ENCODE results near the gene STXBP1. TPM values are rescaled to one million over a fixed set of nuclear protein-coding genes. Genes with fewer than 3 reads are reported as not detected.
A peak's percentile ranks its signal among the peaks of the same experiment; 100 is the strongest.
"Not testable (repeated sequence)": the region's sequence is repeated elsewhere in the genome, so short reads cannot be mapped to it uniquely, and the experiment has no call there.

STXBP1 gene
- total RNA-seq, 1 donor from 2014 or later: 10.3 TPM

DNA sequence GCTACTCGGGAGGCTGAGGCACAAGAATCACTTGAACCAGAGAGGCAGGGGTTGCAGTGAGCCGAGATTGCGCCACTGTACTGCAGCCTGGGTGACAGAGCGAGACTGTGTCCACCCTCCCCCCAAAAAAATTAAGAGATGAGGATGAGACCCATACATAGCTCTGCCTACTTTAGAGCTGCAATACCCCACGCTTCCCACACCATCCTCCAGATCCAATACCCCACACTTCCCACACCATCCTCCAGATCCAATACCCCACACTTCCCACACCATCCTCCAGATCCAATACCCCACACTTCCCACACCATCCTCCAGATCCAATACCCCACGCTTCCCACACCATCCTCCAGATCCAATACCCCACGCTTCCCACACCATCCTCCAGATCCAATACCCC, 34.9 kb upstream of the STXBP1 start:
- DNase-seq (ENCODE audit: low read depth in 2 of 2): not testable (repeated sequence)

DNA sequence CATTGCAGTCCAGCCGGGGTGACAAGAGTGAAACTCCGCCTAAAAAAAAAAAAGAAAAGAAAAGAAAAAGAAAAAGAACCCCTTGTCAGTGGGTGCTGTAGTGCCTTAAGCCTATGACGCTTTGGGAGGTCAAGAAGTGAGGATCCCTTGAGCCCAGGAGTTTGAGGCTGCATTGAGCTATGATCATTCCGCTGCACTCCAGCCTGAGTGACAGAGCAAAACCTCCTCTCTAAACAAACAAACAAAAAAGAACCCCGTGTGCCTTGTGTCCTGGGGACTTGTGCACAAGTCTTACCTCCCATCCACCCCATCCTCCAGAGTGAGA, 33.5 kb upstream of the STXBP1 start:
- DNase-seq (ENCODE audit: low read depth in 2 of 2): no peak

DNA sequence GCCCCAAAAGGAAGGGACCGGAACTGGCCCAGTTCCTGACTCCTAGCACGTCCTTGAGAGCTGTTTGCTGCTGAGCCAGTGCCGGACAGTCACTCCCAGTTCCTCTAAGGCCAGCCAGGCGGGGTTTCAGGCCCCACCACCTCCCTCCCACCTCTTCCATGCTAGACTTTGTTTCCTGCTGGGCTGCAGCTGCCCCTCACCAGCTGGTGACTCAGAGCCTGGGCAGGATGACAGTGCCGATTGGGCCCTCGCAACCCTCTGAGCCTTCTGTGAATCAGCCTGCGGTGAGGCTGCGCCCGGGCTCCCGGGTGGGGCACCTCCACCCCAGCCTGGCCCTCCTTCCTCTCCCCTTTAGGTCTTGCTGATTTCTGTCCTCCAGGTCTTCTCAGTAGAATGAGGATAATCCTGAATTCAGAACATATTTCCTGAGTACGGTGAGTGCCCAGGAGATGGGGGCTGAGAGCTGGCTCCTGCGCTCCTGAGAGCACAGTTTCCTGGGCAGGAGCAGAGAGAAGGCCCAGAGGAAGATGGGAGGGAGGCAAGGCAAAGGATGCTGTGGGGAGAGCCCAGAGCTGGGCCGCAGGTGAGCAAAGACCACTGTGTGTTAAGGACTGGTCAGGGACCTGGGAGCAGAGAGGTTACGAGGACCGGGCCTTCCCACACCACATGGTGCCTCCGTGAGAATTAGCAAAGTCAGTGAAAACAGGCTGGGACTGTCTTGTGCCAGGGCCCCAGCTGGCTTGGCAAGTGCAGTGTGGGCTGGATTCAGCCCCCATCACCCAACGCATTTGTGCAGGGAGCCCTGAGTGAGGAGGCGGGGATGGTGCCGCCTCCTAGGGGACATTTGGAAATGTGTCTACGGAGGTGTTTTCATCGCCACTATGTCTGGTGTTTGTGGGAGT, 32.9 kb upstream of the STXBP1 start:
- peak; percentile 86 to 98 for DNase-seq (ENCODE audit: low read depth in 2 of 2)

DNA sequence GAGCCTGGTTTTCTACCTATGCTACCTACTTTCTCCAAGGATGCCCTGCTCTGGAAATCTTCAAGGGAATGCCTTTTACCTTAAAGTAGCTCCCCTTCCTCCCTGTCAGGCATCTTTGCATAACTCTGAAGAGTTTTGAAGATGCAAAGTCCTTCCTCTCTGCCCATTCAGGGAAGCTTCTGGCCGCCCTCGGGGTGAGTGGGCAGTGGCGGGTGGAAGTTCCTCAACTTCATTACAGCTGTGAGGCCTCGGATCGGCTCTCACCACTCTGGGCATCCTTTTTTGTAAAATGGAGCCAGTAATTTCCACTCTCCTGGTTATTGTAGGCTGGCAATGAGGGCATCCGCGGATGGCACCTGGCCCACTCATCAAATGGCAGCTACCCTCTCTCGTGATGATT, 31.7 kb upstream of the STXBP1 start:
- no peak for DNase-seq (ENCODE audit: low read depth in 2 of 2)

DNA sequence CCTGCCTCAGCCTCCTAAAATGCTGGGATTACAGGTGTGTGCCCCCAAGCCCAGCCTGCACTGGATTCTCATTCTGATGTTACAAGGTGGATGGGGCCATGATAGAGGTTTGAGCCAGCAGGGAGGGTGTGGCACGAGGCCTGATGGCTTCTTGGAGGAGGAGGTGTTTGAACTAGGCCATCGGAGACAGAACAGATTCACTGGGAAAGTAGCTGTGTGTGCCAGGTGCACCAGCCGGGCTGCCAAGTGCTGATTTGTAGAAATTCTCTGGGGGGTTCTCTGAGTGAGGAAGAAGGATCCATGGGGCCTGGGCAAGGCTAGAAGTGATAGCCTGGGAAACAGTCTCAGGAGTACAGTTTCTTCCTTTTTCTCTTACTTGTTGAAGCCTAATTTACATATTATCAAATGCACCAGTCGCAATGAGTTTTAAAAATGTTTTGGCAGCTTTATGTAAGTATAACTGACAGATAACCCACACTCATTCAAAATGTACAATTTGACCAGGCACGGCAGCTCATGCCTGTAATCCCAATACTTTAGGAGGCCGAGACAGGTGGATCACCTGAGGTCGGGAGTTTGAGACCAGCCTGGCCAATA, 31.1 kb upstream of the STXBP1 start:
- no peak for DNase-seq (ENCODE audit: low read depth in 2 of 2)

DNA sequence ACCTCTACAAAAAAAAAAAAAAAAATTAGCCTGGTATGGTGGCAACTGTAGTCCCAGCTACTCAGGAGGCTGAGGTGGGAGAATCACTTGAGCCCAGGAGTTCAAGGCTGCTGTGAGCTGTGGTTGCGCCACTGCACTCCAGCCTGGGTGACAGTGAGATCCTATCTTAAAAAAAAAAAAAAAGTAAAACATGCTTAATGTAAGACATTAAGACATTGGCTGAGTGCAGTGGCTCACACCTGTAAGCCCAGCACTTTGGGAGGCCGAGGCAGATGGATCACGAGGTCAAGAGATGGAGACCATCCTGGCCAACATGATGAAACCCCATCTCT, 27.6 kb upstream of the STXBP1 start:
- not testable (repeated sequence) for DNase-seq (ENCODE audit: low read depth in 2 of 2)

DNA sequence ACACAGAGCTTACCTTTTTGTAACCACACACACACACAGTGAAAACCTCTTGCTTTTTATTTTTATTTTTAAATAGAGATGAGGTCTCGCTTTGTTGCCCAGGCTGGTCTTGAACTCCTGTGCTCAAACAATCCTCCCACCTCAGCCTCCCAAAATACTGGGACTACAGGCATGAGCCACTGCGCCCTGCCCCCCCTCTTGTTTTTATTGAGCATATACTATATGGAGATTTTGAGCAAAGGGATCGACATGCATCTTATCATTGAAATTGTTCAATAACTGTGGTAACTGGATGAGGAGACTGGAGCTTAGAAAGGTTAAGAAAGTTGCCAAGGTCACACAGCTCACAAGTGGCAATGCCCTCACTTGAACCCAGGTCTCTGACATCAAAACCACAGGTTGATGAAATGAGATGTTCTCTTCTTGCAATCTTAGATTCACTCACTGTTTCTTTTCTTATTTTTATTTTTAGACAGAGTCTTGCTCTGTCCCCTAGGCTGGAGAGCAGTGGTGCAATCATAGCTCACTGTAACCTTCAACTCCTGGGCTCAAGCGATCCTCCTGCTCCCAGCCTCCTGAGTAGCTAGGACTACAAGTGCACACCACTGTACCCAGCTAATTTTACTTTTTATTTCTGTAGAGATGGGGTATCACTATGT, 26.8 kb upstream of the STXBP1 start:
- DNase-seq (ENCODE audit: low read depth in 2 of 2): no peak

DNA sequence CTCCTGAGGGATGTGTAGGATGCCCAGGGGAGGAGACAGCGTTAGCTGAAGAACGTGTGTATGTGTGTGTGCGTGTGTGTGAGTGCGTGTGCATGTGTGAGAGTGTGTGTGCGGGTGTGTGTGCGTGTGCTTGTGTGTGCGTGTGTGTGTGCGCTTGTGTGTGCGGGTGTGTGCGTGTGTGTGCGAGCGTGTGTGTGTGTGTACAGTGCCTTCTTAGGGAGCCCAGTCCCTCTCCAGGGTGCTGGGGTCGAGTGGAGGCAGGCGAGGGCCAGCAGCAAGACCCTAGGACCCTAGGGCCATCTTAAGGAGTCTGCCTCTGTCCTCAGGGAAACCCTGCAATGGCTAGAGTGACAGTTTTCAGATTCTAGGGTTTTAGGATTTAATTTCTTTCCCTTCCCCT, 26.0 kb upstream of the STXBP1 start:
- no peak for DNase-seq (ENCODE audit: low read depth in 2 of 2)

DNA sequence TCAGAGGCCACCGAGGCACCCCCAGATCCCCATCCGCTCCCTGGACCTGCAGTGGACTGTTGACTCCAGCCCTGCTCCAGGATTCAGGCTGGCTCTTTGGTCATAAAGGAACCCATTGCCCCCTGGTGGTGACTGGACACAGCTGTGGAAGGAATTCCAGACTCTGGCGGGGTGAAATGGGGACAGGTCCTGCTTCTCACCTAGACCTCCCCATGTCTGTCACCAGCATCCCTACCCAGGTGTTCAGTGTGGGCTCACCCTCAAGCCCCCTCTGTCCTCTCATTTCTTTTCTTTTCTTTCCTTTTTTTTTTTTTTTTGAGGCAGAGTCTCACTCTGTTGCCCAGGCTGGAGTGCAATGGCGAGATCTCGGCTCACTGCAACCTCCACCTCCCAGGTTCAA, 25.5 kb upstream of the STXBP1 start:
- DNase-seq (ENCODE audit: low read depth in 2 of 2): peak; percentile 83 to 88

DNA sequence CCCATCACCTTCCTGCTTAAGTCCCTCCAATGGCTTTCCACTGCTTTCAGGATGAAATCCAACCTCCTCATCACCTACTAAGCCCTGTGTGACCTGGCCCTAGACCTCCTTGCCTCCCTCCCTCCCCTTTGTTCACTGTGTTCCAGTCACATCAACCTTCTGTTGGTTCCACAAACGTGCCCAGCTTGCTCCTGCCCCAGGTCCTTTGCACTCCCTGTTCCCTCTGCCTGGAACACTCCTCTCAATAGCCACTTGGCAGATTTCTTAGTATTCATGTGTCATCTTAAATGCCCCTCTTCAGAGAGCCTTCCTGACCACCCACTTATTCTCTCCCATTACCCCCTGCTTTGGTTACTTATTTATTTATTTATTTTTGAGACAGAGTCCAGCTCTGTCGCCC, 24.1 kb upstream of the STXBP1 start:
- DNase-seq (ENCODE audit: low read depth in 2 of 2): no peak

DNA sequence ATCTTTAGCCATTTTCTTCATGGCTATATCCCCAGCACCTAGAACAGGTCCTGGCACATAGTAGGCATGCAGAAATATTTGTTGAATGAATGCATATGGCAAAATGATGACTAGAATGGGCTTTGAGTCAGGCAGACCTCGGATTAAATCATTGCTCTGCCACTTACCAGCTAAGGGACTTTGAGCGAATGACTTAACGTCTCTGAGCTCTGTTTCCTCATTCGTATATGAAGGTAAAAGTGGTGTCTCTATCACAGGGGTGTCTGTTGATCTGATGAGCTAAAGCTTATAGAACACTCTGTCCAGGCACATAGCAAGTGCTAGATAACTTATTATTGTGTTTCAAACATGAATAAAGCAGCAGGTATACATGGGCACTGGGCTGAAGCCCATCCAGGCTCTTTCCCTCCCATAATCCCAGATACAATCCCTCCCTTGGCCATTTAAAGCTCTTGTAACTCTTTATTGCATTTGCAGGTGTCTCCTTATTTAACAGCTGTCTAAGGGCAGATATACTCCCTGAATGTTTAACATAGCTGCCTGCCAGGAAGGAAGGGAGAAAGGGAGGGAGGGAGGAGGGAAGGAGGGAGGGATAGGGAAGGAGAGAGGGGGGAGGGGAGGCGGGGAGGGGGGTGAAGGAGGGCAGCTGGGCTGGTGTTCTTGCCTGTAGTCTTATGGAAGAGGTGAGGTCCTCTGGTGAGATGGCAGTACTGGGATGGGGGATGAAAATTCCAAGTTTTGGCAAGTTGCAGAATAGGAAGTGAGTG, 23.2 kb upstream of the STXBP1 start:
- DNase-seq (ENCODE audit: low read depth in 2 of 2): no peak

DNA sequence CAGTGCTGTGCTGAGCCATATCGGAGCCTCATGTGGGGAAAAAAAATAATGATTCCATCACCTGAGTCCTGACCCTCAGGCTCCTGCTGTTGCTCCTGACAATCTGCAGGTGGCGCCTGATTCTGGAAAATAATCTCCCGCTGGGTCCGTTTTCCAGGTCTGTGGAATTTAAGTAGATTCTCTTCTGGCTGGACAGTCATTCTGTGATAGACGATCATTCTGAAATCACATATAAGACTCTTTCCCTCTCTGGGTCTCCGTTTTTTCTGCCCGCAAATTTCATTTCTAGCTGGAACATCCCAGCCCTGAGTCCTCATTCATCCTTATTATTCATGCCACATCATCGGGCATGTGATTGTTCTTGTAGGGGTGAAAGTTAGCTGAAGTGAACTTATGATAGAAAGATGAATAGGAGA, 22.1 kb upstream of the STXBP1 start:
- DNase-seq (ENCODE audit: low read depth in 2 of 2): peak; percentile 78 to 89

DNA sequence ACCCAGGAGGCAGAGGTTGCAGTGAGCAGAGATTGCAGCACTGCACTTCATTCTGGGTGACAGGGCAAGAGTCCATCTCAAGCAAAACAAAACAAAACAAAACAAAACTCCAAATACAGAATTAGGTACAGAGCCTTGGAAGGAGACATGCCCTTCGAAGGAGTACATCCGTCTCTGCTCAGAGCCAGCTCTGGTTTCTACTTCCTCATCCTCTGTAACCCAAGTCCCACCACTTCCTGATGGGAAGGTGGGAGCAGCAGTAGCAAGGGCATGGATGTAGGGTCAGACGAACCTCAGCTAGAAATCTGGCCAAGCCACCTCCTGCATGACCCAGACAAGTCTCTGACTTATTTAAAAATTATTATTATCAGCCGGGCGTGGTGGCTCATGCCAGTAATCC, 16.5 kb upstream of the STXBP1 start:
- DNase-seq (ENCODE audit: low read depth in 2 of 2): no peak

DNA sequence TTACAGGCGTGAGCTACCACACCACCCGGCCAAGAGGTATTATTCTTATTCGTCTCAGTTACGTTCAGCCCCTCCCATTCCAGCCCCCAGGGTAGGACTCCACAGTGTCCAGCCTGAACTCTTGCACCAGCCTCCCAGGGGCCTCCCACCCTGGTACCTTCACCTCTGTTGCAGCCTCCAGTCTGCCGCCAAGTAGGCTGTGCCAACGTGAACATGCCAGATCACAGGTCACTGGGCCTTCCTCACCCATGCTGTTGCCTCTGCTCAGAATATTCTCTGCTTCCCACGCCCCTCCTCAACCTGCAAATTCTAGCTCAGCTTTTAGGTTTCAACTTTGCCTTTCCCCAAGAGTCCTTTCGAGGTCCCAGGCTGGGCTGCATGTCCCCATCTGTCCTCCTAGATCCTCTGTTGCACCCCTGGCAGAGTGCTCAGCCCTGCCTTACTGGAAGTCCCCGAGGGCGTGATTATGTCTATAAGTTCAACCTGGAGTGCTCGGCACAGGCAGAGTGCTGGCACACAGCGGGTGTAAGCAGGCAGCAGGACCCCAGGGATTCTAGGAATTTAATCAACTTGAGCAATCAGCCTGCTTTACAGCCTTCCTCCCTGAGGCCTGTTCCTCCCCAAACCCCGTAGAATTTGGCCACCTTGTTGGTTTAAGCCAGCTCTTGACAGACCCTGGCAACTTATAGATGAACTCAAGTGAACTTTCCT, 13.1 kb upstream of the STXBP1 start:
- no peak for DNase-seq (ENCODE audit: low read depth in 2 of 2)

DNA sequence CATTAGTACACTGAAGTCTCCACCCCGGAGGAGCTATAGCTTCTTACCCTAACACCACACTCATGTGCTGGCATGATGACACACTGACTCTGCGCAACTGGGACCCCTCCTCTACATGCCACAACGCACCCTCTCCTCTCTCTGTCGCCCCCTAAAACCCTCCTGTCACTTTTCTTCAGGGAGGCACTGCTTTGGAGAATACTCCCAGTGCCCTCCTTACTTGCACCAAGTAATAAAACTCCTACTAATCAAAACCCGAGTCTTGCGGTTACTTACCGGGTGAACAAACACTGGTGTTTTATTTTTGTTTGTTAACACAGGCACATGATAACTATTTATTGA, 12.6 kb upstream of the STXBP1 start:
- no peak for DNase-seq (ENCODE audit: low read depth in 2 of 2)

DNA sequence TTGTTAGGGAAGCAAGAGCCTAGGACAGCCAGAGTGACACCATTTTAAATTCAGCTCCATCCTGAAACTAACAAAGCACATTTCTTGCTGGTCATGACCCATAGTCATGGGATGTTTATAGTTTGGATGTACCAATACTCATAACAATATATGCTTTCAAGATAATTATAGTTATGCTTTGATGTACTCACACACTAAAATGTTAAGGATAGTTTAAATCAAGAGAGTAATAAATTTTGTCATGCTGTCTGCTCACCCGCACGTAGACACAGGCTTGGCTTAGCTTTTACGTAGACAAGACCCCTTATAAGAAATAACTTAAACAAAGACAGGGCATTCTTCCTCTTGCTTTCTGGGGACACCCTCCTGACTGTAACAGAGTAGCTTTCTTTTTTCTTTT, 8.9 kb upstream of the STXBP1 start:
- no peak for DNase-seq (ENCODE audit: low read depth in 2 of 2)

DNA sequence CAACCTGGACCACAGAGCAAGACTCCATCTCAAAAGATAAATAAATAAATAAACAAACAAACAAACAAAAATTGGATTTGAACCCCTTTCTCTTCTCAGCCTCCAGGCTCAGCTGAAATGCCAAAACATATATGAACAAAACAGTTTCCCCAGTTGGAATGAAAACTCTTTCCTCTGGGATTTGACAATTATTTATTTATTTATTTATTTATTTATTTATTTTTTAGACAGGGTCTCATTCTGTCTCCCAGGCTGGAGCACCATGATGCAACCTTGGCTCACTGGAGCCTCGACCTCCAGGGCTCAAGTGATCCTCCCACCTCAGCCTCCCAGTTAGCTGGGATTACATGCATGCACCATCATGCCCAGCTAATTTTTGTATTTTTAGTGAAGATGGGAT, 6.0 kb upstream of the STXBP1 start:
- DNase-seq (ENCODE audit: low read depth in 2 of 2): no peak

DNA sequence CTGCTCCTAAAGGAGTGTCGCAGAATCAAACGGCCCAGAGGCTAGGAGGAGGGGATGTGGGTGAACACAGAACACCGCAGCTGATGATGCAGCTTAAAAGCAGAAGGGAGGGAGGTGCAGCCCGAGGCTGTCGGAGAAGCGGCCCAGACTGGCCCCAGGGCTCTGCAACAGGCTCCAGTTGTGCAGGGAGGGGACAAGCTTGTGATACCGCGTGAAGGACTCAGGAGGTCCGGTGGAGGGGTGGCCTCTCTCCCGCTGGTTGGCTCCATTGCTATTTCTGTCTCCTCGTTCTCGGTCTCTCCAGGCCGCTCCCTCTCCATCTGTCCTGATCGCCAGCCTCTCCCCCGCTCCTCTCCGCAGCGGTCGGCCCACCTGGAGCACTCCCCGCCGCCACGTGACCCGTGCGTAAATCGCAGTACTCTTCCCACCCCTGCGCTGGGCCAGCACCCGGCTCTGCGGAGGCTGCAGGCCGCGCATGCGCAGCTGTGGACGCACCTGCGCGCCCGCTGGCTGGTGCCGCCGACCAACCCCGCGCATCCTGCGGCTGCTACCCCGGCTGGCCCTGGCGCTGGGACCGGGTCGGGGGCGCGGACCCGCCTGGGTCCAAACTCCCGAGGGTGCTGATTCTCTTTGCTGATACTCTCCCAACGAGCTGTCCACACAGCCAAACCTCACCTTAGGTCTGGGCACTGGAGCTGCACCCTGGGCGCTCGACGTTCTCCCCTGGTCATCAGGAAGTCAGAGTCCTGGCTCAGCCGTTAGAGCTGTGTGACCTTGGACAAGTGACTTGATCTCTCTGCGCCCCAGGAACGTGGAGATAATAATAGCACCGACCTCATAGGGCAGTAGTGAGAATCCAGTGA, 3.7 kb upstream of the STXBP1 start:
- peak; percentile 38 to 64 for DNase-seq (ENCODE audit: low read depth in 2 of 2)

DNA sequence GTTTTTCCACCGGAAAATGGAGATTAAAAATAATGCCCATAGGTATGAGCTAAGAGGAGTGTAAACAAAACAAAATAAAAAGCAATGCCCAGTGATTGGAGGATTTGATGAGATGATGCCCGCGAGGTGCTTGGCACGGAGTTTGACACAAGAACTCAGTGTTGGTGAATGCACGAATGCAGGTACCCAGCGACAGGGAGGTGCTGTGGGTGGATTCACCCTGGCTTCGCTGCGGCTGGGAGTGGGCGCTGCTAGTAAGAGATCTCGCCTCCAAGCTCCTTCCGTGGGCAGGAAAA, 526 bp upstream of the STXBP1 start:
- peak in 1 of 2 donors; percentile 9 for DNase-seq (ENCODE audit: low read depth in 2 of 2)

DNA sequence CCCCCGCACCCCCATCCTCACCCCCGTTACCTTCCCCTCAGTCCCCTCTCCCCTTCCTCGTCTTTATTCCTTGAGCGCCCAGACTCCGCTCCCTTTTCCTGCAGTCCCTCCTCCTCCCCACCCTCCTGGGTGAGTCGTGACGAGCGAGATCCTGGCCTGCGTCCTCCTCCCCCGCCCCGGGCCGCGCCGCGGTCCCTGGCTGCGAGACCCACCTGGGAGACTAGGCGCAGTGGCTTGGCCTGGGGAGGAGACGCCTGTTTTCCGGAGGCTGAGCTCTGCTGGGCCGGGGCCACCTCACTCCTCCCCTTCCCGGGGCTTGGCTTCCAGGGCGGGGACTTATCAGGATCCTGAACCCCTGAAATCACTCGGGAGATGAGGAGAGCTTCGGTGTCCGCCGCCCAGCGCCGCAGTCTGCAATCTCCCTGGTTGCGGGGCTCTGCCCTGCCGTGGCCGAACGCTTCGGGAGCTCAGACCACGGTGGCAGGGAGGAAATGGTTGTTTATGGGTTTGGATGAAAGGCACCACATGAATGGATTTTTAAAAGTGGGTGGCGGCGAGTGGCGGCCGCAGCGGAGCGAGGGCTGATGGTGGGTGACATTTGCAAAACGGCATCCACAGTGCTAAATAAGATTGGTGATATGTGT, 984 bp downstream of the STXBP1 start:
- DNase-seq (ENCODE audit: low read depth in 2 of 2): peak; percentile 44 to 82

All from lung microvascular endothelial cell (primary cell).